NAMALWA (cell line): ENCODE results near the gene GDF2.
A peak's percentile ranks its signal among the peaks of the same experiment; 100 is the strongest.

Source experiments
- DNase-seq: peaks from one replicate; pipeline ENCODE4 v3.0.0-alpha.2; 2015; ENCODE audit warnings: low spot score

GDF2 gene

GRCh38 chr10:47332946-47333345, 10.7 kb downstream of the GDF2 start:
- DNase-seq, result no peak

DNA sequence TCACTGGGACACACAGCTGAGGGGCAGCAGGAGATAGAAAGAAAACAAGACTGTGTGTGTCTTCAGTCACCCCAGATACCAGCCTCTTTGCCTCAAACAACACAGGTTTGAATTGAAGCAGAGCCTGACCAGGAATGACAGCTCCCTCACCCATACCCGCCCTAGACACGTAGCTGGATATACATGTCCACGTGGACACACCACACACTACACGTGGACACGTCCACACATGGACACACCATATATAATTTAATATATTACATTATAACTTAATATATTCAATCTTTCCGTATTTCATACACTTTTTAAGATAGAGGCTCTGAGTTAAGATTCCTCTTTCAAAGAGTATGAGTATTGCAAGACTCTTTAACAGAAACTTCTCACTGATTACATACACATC, 11.3 kb downstream of the GDF2 start:
- no peak for DNase-seq

- no peak for DNase-seq
Measured at GRCh38 chr10:47334466-47335295, 12.4 kb downstream of the GDF2 start.

- no peak for DNase-seq
Measured at GRCh38 chr10:47335906-47336305, 13.7 kb downstream of the GDF2 start.

DNA sequence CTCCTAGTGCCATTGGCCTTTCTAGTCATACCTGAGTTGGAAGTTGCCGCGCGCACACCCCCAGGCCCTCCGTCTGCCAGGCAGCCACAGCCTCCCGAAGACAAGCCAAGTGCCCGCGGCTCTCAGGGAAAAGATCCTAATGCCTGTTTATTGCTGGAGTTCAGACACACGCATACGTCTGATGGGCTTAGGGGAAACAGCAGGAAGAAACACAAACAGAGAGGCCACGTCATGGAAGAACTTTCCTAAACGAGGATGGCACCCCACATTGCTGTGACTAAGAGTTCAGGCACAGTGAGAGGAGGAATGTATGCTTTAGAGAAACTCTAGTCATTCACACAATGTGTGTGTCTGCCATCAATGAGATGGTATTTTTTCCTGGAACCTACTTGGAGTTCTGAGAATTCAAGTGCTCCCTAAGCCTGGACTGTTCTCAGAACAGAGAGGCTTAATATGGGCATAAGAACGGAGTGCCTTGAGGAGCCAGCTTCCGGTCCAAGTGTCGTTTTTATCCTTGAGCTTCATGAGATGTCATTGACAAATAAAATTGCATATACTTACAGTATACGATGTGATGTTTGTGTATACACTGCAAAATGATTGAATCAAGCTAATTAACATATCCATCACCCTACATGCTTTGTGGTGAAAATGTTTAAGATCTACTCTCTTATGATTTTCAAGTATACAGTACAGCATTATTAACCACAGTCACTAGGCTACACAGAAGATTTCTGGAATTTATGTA, 14.3 kb downstream of the GDF2 start:
- no peak for DNase-seq

- no peak for DNase-seq
Measured at GRCh38 chr10:47337310-47337709, 15.1 kb downstream of the GDF2 start.

DNA sequence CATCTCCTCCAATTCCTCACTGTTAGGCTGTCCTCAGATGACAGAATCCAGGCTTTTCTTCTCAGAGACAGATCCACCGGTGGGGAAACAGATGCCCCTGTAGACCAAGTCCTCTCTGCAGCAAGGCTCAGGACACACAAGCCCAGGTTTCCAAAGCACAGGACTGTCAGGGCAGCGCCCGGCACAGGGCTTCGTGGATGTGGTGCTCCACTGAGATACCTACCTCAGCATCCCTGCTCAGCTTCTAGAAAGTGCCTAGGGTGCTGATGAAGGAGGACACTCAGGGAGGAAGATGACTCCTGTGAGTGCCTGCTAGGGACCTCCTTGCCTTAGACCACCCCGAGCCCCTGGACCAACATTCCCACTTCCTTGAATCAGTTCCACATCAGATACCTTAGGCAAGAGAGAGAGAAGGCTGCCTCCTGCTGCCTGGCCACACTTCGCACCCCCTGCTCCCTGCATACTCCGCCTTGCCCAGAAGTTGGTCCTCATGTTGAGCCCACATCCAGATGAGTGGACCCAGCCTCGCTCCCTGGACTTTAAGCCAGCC, 17.0 kb downstream of the GDF2 start:
- no peak for DNase-seq

GRCh38 chr10:47339759-47340607, 17.7 kb downstream of the GDF2 start:
- no peak for DNase-seq

- DNase-seq, result peak; percentile 70
Measured at GRCh38 chr10:47340608-47341170, 18.4 kb downstream of the GDF2 start.

DNA sequence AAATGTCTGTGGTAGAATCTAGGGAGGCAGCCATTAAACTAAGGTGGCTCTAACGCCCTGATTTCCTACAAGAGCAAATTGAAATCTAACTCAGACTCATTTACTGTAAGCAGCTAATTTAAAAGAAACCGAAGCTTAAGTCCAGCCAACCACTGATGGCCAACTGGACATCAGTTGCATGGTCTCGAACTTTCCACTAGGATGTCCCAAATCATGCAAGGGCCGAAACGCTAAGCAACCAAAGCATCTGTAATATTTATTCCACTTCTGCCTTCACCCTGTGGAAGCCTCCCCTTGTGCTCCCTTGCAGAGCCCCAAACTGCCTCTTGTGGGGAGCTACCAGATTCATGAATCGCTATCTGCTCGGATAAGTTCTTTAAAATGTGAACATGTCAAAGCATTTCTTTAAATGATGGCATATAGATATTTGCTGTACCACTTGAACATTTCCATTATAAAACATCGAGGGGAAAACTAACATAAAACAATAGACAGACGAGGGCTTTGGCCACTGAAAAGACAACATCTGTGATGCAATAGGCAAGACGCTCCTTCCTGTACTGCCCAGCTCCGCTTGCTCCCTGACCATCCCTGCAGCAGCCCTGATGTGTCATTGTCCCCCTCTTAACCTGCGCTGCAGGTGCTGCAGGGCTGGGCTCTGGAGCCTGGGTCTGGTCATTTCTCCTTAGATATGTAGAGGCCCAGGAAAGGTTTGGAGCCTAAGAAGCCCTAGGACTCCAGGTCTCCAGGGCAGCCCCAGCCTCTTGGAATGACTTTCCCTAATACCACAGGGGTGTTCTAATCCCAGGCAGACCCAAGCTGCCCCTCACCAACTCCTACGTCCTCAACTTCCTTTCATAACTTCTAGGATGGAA, 23.0 kb downstream of the GDF2 start:
- no peak for DNase-seq

DNA sequence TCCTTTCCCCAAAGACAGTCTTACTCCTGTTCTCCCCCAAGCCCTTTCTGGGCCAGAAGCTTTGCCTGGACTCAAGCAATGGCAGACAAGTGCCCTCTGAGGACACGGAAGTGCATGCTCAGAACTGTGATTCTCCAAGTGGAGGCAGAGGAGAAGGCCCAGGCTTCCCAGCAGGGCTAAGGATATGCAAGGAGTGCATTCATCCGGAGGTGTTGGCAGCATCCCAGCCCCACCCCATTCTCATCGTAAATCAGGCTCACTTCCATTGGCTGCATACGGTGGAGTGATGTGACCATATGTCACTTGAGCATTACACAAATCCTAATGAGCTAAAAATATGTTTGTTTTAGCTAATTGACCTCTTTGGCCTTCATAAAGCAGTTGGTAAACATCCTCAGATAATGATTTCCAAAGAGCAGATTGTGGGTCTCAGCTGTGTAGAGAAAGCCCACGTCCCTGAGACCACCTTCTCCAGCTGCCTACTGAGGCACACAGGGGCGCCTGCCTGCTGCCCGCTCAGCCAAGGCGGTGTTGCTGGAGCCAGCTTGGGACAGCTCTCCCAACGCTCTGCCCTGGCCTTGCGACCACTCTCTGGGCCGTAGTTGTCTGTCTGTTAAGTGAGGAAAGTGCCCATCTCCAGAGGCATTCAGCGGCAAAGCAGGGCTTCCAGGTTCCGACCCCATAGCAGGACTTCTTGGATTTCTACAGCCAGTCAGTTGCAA, 24.5 kb downstream of the GDF2 start:
- DNase-seq, result no peak

DNA sequence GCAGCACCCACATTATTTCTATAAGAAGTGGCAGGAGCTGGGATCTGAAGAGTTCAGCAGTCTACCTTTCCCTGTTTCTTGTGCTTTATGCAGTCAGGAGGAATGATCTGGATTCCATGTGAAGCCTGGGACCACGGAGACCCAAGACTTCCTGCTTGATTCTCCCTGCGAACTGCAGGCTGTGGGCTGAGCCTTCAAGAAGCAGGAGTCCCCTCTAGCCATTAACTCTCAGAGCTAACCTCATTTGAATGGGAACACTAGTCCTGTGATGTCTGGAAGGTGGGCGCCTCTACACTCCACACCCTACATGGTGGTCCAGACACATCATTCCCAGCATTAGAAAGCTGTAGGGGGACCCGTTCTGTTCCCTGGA, 25.0 kb downstream of the GDF2 start:
- no peak for DNase-seq

GRCh38 chr10:47348138-47348651, 25.9 kb downstream of the GDF2 start, which contains the start of gene RBP3:
TSS of gene RBP3 (plus strand) at chr10:47348363. CDS start at chr10:47348485, 122 bp downstream.
- DNase-seq, result no peak

- DNase-seq, result no peak
Measured at GRCh38 chr10:47348661-47349470, 26.6 kb downstream of the GDF2 start.

GRCh38 chr10:47349516-47349915, 27.3 kb downstream of the GDF2 start:
- DNase-seq, result no peak

- DNase-seq, result no peak
Measured at GRCh38 chr10:47349941-47350371, 27.7 kb downstream of the GDF2 start.

DNA sequence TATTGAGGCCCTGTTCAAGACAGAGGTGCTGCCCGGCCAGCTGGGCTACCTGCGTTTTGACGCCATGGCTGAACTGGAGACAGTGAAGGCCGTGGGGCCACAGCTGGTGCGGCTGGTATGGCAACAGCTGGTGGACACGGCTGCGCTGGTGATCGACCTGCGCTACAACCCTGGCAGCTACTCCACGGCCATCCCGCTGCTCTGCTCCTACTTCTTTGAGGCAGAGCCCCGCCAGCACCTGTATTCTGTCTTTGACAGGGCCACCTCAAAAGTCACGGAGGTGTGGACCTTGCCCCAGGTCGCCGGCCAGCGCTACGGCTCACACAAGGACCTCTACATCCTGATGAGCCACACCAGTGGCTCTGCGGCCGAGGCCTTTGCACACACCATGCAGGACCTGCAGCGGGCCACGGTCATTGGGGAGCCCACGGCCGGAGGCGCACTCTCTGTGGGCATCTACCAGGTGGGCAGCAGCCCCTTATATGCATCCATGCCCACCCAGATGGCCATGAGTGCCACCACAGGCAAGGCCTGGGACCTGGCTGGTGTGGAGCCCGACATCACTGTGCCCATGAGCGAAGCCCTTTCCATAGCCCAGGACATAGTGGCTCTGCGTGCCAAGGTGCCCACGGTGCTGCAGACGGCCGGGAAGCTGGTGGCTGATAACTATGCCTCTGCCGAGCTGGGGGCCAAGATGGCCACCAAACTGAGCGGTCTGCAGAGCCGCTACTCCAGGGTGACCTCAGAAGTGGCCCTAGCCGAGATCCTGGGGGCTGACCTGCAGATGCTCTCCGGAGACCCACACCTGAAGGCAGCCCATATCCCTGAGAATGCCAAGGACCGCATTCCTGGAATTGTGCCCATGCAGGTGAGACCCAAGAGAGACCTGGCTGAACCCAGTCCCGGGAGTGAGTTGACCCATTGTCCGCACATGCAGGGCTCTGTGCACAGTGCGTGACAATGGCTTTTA, 28.7 kb downstream of the GDF2 start:
- no peak for DNase-seq
